ENCODE measurements around the gene C1QTNF1. TPM values are rescaled to one million over a fixed set of nuclear protein-coding genes. Genes with fewer than 3 reads are reported as not detected.

Gene C1QTNF1
- polyA plus RNA-seq, 1 donor (not counting 4 experiments of a cell fraction or from before 2014, with no cell fraction given), result 6.6 TPM

- Histone ChIP-seq H2AFZ (ENCODE audit: control insufficient read depth, low read length) (no peak overlapping the region), H3K9me1 (ENCODE audit: control insufficient read depth, extremely low read depth, insufficient read depth, low read length) (peaks cover 2% of the 10 kb centered on the region), H3K79me2 (ENCODE audit: control insufficient read depth, insufficient read depth, low read length) (no peaks in the 10 kb centered on the region), H3K9ac (ENCODE audit: control insufficient read depth, extremely low read depth, insufficient read depth, low read length) (no peak overlapping the region), H3K27ac (ENCODE audit: control insufficient read depth, insufficient read depth, low read length) (no peak overlapping the region), H3K27me3 (ENCODE audit: control insufficient read depth, extremely low read depth, insufficient read depth, low read length) (no peaks in the 10 kb centered on the region), H3K4me2 (ENCODE audit: control insufficient read depth, extremely low read depth, insufficient read depth, low read depth, low read length) (peak overlapping the region; percentile 22), H3K9me3 (ENCODE audit: control insufficient read depth, low read depth, low read length) (no peaks in the 10 kb centered on the region), H4K20me1 (ENCODE audit: control insufficient read depth, extremely low read depth, insufficient read depth, low read length) (no peaks in the 10 kb centered on the region), H3K4me1 (ENCODE audit: control insufficient read depth, extremely low read depth, insufficient read depth, low read length) (peaks cover 59% of the 10 kb centered on the region), H3K4me3 (ENCODE audit: control insufficient read depth in 2 of 3, extremely low read depth in 1 of 3, insufficient read depth in 2 of 3, low read depth in 1 of 3, low read length in 3 of 3) (no peak overlapping the region), H3K36me3 (ENCODE audit: control insufficient read depth in 2 of 2, extremely low read depth in 1 of 2, insufficient read depth in 2 of 2, low read length in 2 of 2) (no peaks in the 10 kb centered on the region)
- dilution Hi-C loops (cut with MboI; ENCODE audit: extremely low pct_ligation_motif_present, low sequenced_read_pairs), result loop anchor here (25.0 kb wide), 1 partner anchor 355 kb away; no protein-coding TSS in a partner anchor
- FAIRE-seq (no peak), DNase-seq (ENCODE audit: low read depth, low spot score) (no peak)
- no peak for TF ChIP-seq EZH2 (IDR thresholded peaks at IDR 0.05; ENCODE audit: low read length)
- no peak for TF ChIP-seq CTCF (optimal IDR thresholded peaks at IDR 0.05 in 1 of 3, IDR thresholded peaks at IDR 0.05 in 1 of 3, conservative IDR thresholded peaks at IDR 0.05 in 1 of 3; ENCODE audit: extremely low read depth in 1 of 3, insufficient read depth in 2 of 3, low read length in 3 of 3)
Observed at GRCh38 chr17:79031996-79032875, 8.3 kb downstream of the C1QTNF1 start.

- H3K27ac ChIP-seq (ENCODE audit: control insufficient read depth, insufficient read depth, low read length), result no peak overlapping the region
- dilution Hi-C loops (cut with MboI; ENCODE audit: extremely low pct_ligation_motif_present, low sequenced_read_pairs), result loop anchor here (25.0 kb wide), 1 partner anchor 354 kb away; no protein-coding TSS in a partner anchor
Observed at GRCh38 chr17:79033046-79033616, 9.2 kb downstream of the C1QTNF1 start.

More at GRCh38 chr17:79033046-79033616, 9.2 kb downstream of the C1QTNF1 start:
- Histone ChIP-seq H3K27me3 (ENCODE audit: control insufficient read depth, extremely low read depth, insufficient read depth, low read length) (no peaks in the 10 kb centered on the region), H3K9me3 (ENCODE audit: control insufficient read depth, low read depth, low read length) (no peaks in the 10 kb centered on the region), H3K4me2 (ENCODE audit: control insufficient read depth, extremely low read depth, insufficient read depth, low read depth, low read length) (no peak overlapping the region), H2AFZ (ENCODE audit: control insufficient read depth, low read length) (no peak overlapping the region), H3K9me1 (ENCODE audit: control insufficient read depth, extremely low read depth, insufficient read depth, low read length) (peaks cover 2% of the 10 kb centered on the region), H3K4me1 (ENCODE audit: control insufficient read depth, extremely low read depth, insufficient read depth, low read length) (peaks cover 53% of the 10 kb centered on the region), H3K36me3 (ENCODE audit: control insufficient read depth in 2 of 2, extremely low read depth in 1 of 2, insufficient read depth in 2 of 2, low read length in 2 of 2) (no peaks in the 10 kb centered on the region), H3K4me3 (ENCODE audit: control insufficient read depth in 2 of 3, extremely low read depth in 1 of 3, insufficient read depth in 2 of 3, low read depth in 1 of 3, low read length in 3 of 3) (no peak overlapping the region), H3K9ac (ENCODE audit: control insufficient read depth, extremely low read depth, insufficient read depth, low read length) (no peak overlapping the region), H4K20me1 (ENCODE audit: control insufficient read depth, extremely low read depth, insufficient read depth, low read length) (no peaks in the 10 kb centered on the region), H3K79me2 (ENCODE audit: control insufficient read depth, insufficient read depth, low read length) (no peaks in the 10 kb centered on the region)
- DNase-seq (ENCODE audit: low read depth, low spot score), result no peak
- FAIRE-seq, result no peak
- TF ChIP-seq EZH2 (IDR thresholded peaks at IDR 0.05; ENCODE audit: low read length), result no peak
- TF ChIP-seq CTCF (optimal IDR thresholded peaks at IDR 0.05 in 1 of 3, IDR thresholded peaks at IDR 0.05 in 1 of 3, conservative IDR thresholded peaks at IDR 0.05 in 1 of 3; ENCODE audit: extremely low read depth in 1 of 3, insufficient read depth in 2 of 3, low read length in 3 of 3), result no peak
